Left cardiac atrium (tissue), 4 donors: ENCODE data around the gene MXD4. TPM values are rescaled to one million over a fixed set of nuclear protein-coding genes. Genes with fewer than 3 reads are reported as not detected.
"Not testable (repeated sequence)": the region's sequence is repeated elsewhere in the genome, so short reads cannot be mapped to it uniquely, and the experiment has no call there.

Experiments
- ATAC-seq, 2 donors: fragments of 200-7000 bp; cut with Tn5 transposase; one replicate each; pipeline ENCODE4 v1.9.1; 2020; ENCODE audit warnings: mild to moderate bottlenecking in 2 of 2, moderate library complexity in 2 of 2
- DNase-seq: peaks from one replicate; pipeline ENCODE4 v3.0.0-alpha.2; 2020
- intact Hi-C, 2 donors: fragments of 100-400 bp; cut with DNase I; formaldehyde crosslinking; loops; one replicate each; pipeline versions ENCODE4 v1.14.1 to v1.15.1; 2022 to 2023
- total RNA-seq, 2 donors: library from RNA; stranded (reverse); fragmentation: NEBNext Ultra II Directional; extraction: Animal tissue kit (Norgen Biotek cat#: 25700); gene quantifications; one replicate each; pipeline ENCODE4 v1.2.1, GENCODE V29; 2021
- donor health status: DM: no; HTN: yes; CAD: no.
- donor health status: DM: no; HTN: yes; CAD: no; lungs with severe emphysema.
- donor health status: DM: yes; HTN: yes; CAD: no.
- donor health status: Dilated cardiomyopathy.

MXD4 gene
- total RNA-seq, 2 donors from 2014 or later, result 27.7 to 46.9 TPM

- ATAC-seq, intact Hi-C loops, DNase-seq: not testable (repeated sequence)
These were observed 59.1 kb downstream of the MXD4 start for GRCh38 chr4:2202789-2203188.

Other genes with a start within 250 kb of the MXD4 start
- gene NAT8L, start 202.8 kb downstream of the MXD4 start, total RNA-seq, result 10 to 100 TPM in 1 of 2 donors, 1 to 10 TPM in 1; 8.8 to 12.5 TPM
- 1 to 10 TPM; 6.7 to 7.3 TPM for gene HAUS3, start 20.0 kb downstream of the MXD4 start, total RNA-seq
- gene POLN, start 20.0 kb downstream of the MXD4 start, total RNA-seq, result 1 to 10 TPM; 2.4 to 6.3 TPM
- 1 to 10 TPM; 5.2 to 7.2 TPM for gene ZFYVE28, start 156.5 kb upstream of the MXD4 start, total RNA-seq
- not detected for gene CFAP99, start 156.8 kb upstream of the MXD4 start, total RNA-seq
- gene RNF4, start 207.0 kb upstream of the MXD4 start, total RNA-seq, result 10 to 100 TPM; 22.5 to 37.0 TPM